T follicular helper cell (primary cell): ENCODE results near the gene FAM174C.

ENCODE experiments used
- DNase-seq: peaks from one replicate; pipeline ENCODE4 v3.0.0-alpha.2; 2020; ENCODE audit warnings: low read depth
- total RNA-seq, 2 experiments: gene quantifications; one replicate each; lab custom pipeline; 2026; lab: John Stamatoyannopoulos, UW

The FAM174C gene
- total RNA-seq: 33.2 to 53.0 reads per million in 2 experiments

GRCh38 chr19:1275260-1275975 is at the start of gene FAM174C:
Gene FAM174C, plus strand, starts transcription at chr19:1275530. Its CDS starts 20 bp downstream, at chr19:1275550.
- DNase-seq: peak; percentile 97

GRCh38 chr19:1226227-1226518 is 49.2 kb upstream of the FAM174C start:
- DNase-seq: no peak

- DNase-seq: no peak
These were observed 48.6 kb upstream of the FAM174C start for GRCh38 chr19:1226522-1227303.

- no peak for DNase-seq
These were observed 47.9 kb upstream of the FAM174C start for GRCh38 chr19:1227304-1228054.

GRCh38 chr19:1228161-1228957 is 47.0 kb upstream of the FAM174C start:
- DNase-seq: no peak

- DNase-seq: no peak
These were observed 46.0 kb upstream of the FAM174C start for GRCh38 chr19:1229056-1229923.

- DNase-seq: no peak
These were observed 45.2 kb upstream of the FAM174C start for GRCh38 chr19:1229924-1230782.

GRCh38 chr19:1230783-1231489 is 44.4 kb upstream of the FAM174C start:
- DNase-seq: no peak

GRCh38 chr19:1231729-1232637 is 43.3 kb upstream of the FAM174C start:
- no peak for DNase-seq

- no peak for DNase-seq
These were observed 42.7 kb upstream of the FAM174C start for GRCh38 chr19:1232652-1233072.

GRCh38 chr19:1233115-1233667 is 42.1 kb upstream of the FAM174C start:
- no peak for DNase-seq

- DNase-seq: no peak
These were observed 41.0 kb upstream of the FAM174C start for GRCh38 chr19:1234051-1234954.

- no peak for DNase-seq
These were observed 40.4 kb upstream of the FAM174C start for GRCh38 chr19:1234955-1235380.

- no peak for DNase-seq
These were observed 39.4 kb upstream of the FAM174C start for GRCh38 chr19:1235625-1236538.

- no peak for DNase-seq
These were observed 38.8 kb upstream of the FAM174C start for GRCh38 chr19:1236576-1236975.
